K562 (cell line): Measurements from ENCODE around the gene SIRPG. TPM values are rescaled to one million over a fixed set of nuclear protein-coding genes. Genes with fewer than 3 reads are reported as not detected.

Source experiments
- ATAC-seq: fragments of 200-7000 bp; cut with Tn5 transposase; 3 replicates; pipeline ENCODE4 v1.9.1; 2020; ENCODE audit warnings: moderate library complexity
- BruUV-seq: library from RNA; stranded (reverse); fragments of 400-500 nt; replicated peaks from 2 replicates; lab custom pipeline; 2021; lab: Mats Ljungman, UMichigan
- CTCF ChIA-PET: fragments of 300-600 bp; formaldehyde crosslinking; extraction: SDS; loops from one replicate; lab custom pipeline; 2021; ENCODE audit warnings: low intra/inter-chr PET ratio; lab: Yijun Ruan, JAX
- POLR2A ChIA-PET: fragments of 300-600, 350-650 bp; sonication (Branson Sonifier 250); formaldehyde crosslinking; extraction: SDS; loops from one replicate; lab custom pipeline; 2021; ENCODE audit warnings: antibody characterized with exemption, inconsistent platforms; lab: Yijun Ruan, JAX
- DNase-seq, 4 experiments: peaks; one replicate each; pipeline versions ENCODE4 v3.0.0 to v3.0.0-alpha.2; 2011 to 2018; ENCODE audit warnings: low spot score in 3 of 4, mixed read lengths in 3 of 4; ENCODE audit errors: extremely low read depth in 1 of 4
- FAIRE-seq: peaks from 2 replicates; lab custom pipeline; 2011; peaks lifted over from hg19 to GRCh38; lab: Jason Lieb, UNC
- H2AFZ ChIP-seq: 2 replicates; pipeline ENCODE4 v1.6.0; 2011; ENCODE audit warnings: low read depth, low read length, control low read depth, inconsistent platforms
- H3K27ac ChIP-seq: fragments of 200-600 bp; 3 replicates; pipeline ENCODE4 v1.8.0; 2011; ENCODE audit warnings: low read depth, mild to moderate bottlenecking, control low read depth, inconsistent platforms, low read length, moderate library complexity, mixed read lengths; ENCODE audit errors: extremely low read depth
- H3K27me3 ChIP-seq, 2 experiments: fragments of 300-600 bp in 1 of 2; 2 replicates in 1 of 2; 3 replicates in 1 of 2; pipeline versions ENCODE4 v1.6.0 to v1.8.0; 2011; ENCODE audit warnings: inconsistent platforms in 2 of 2, low read length in 2 of 2, mild to moderate bottlenecking in 1 of 2, mixed read lengths in 1 of 2, moderate library complexity in 1 of 2; ENCODE audit not compliant: control insufficient read depth in 2 of 2, insufficient read depth in 2 of 2
- H3K36me3 ChIP-seq: fragments of 300-600 bp; 3 replicates; pipeline ENCODE4 v1.8.0; 2011; ENCODE audit warnings: mild to moderate bottlenecking, low read length, inconsistent platforms; ENCODE audit not compliant: control insufficient read depth, insufficient read depth
- H3K4me1 ChIP-seq, 2 experiments: fragments of 200-600 bp in 1 of 2; replicated peaks in 1 of 2; 2 replicates in 1 of 2; 3 replicates in 1 of 2; pipeline versions ENCODE4 v1.5.1 to v1.8.0; 2011; ENCODE audit warnings: inconsistent platforms in 2 of 2, low read length in 2 of 2, mild to moderate bottlenecking in 1 of 2, mixed read lengths in 1 of 2, moderate library complexity in 1 of 2; ENCODE audit not compliant: control insufficient read depth in 2 of 2, insufficient read depth in 2 of 2
- H3K4me2 ChIP-seq: 2 replicates; pipeline ENCODE4 v1.6.1; 2011; ENCODE audit warnings: low read length, control low read depth, inconsistent platforms, mixed read lengths; ENCODE audit not compliant: insufficient read depth
- H3K4me3 ChIP-seq: fragments of 200-600 bp; sonication (generic), shearing (Covaris generic); 2 replicates; pipeline ENCODE4 v1.5.1; 2016; ENCODE audit warnings: control low read depth, inconsistent platforms
- H3K79me2 ChIP-seq: fragments of 200-600 bp; 3 replicates; pipeline ENCODE4 v1.8.0; 2011; ENCODE audit warnings: low read length, inconsistent platforms; ENCODE audit not compliant: control insufficient read depth, insufficient read depth
- H3K9ac ChIP-seq, 2 experiments: 2 replicates each; pipeline versions ENCODE4 v1.6.0 to v1.6.1; 2011; ENCODE audit warnings: low read depth in 2 of 2, low read length in 2 of 2, control low read depth in 1 of 2, inconsistent platforms in 1 of 2, mild to moderate bottlenecking in 1 of 2, mixed read lengths in 1 of 2; ENCODE audit not compliant: insufficient read depth in 1 of 2
- H3K9me1 ChIP-seq: one replicate; pipeline ENCODE4 v1.6.0; 2011; ENCODE audit warnings: inconsistent platforms, mild to moderate bottlenecking, low read length, moderate library complexity; ENCODE audit not compliant: control insufficient read depth, insufficient read depth
- H3K9me3 ChIP-seq: replicated peaks from 2 replicates; pipeline ENCODE4 v1.5.1; 2011; ENCODE audit warnings: low read depth, low read length, inconsistent platforms; ENCODE audit not compliant: control insufficient read depth, insufficient read depth
- H4K20me1 ChIP-seq: replicated peaks from 2 replicates; pipeline ENCODE4 v1.6.1; 2011; ENCODE audit warnings: low read length, inconsistent platforms, mixed read lengths; ENCODE audit not compliant: control insufficient read depth, insufficient read depth
- CBFA2T2 ChIP-seq: fragments of 450-650 bp; conservative IDR thresholded peaks from 2 replicates; pipeline ENCODE4 v1.6.1; 2017; ENCODE audit warnings: mild to moderate bottlenecking
- E4F1 ChIP-seq: fragments of 250-450 bp; sonication (Bioruptor Pico); IDR thresholded peaks from 2 replicates; pipeline ENCODE4 v1.5.0; 2021; ENCODE audit warnings: mild to moderate bottlenecking, borderline replicate concordance
- FOXA1 ChIP-seq: fragments of 450-650 bp; IDR thresholded peaks from 2 replicates; pipeline ENCODE4 v1.6.1; 2016; ENCODE audit warnings: mild to moderate bottlenecking, borderline replicate concordance
- GATAD2A ChIP-seq: fragments of 450-650 bp; IDR thresholded peaks from 2 replicates; pipeline ENCODE4 v1.6.1; 2017
- HDGF ChIP-seq: fragments of 450-650 bp; IDR thresholded peaks from 2 replicates; pipeline ENCODE4 v1.6.1; 2016
- HMBOX1 ChIP-seq: sonication (generic); IDR thresholded peaks from 2 replicates; pipeline ENCODE4 v1.6.1; 2016
- ILK ChIP-seq: fragments of 450-650 bp; IDR thresholded peaks from 2 replicates; pipeline ENCODE4 v1.6.1; 2016; ENCODE audit warnings: missing genetic modification characterization, low read depth, mild to moderate bottlenecking, missing compliant biosample characterization, moderate library complexity, borderline replicate concordance
- MAZ ChIP-seq, 2 experiments: fragments of 450-650 bp in 1 of 2; sonication (generic) in 1 of 2; formaldehyde crosslinking; IDR thresholded peaks in 1 of 2; conservative IDR thresholded peaks in 1 of 2; 2 replicates each; pipeline versions ENCODE4 v1.4.0 to v1.5.0; 2020; ENCODE audit warnings: mild to moderate bottlenecking in 1 of 2, missing genetic modification reagents in 1 of 2
- MCM2 ChIP-seq: fragments of 450-650 bp; IDR thresholded peaks from 2 replicates; pipeline ENCODE4 v1.6.1; 2017; ENCODE audit warnings: low read depth, mild to moderate bottlenecking
- MEF2D ChIP-seq: conservative IDR thresholded peaks from 2 replicates; pipeline ENCODE4 v1.6.1; 2016; ENCODE audit warnings: low read depth, missing genetic modification characterization, missing compliant biosample characterization
- MYNN ChIP-seq, 2 experiments: sonication (generic); formaldehyde crosslinking in 1 of 2; IDR thresholded peaks; 2 replicates each; pipeline versions ENCODE4 v1.5.0 to v1.6.1; 2016 to 2020; ENCODE audit warnings: antibody characterized with exemption in 1 of 2, missing genetic modification reagents in 1 of 2
- NR1H2 ChIP-seq: sonication (generic); formaldehyde crosslinking; IDR thresholded peaks from 2 replicates; pipeline ENCODE4 v1.4.0; 2020; ENCODE audit warnings: mild to moderate bottlenecking, missing genetic modification reagents
- POLR2H ChIP-seq: IDR thresholded peaks from 2 replicates; pipeline ENCODE4 v1.6.1; 2016; ENCODE audit warnings: missing genetic modification characterization, low read depth, mild to moderate bottlenecking, control low read depth, missing compliant biosample characterization, moderate library complexity
- TFAM ChIP-seq: fragments of 250-450 bp; sonication (Bioruptor Pico); conservative IDR thresholded peaks from 2 replicates; pipeline ENCODE4 v1.5.0; 2021; ENCODE audit warnings: mild to moderate bottlenecking, moderate library complexity
- TFAP4 ChIP-seq: sonication (generic); formaldehyde crosslinking; IDR thresholded peaks from 2 replicates; pipeline ENCODE4 v1.8.0; 2022; ENCODE audit warnings: missing genetic modification reagents, mild to moderate bottlenecking, moderate library complexity, borderline replicate concordance
- ZNF217 ChIP-seq: sonication (generic); formaldehyde crosslinking; IDR thresholded peaks from 2 replicates; pipeline ENCODE4 v1.8.0; 2022; ENCODE audit warnings: mild to moderate bottlenecking, missing genetic modification reagents
- ZNF551 ChIP-seq: fragments of 250-450 bp; sonication (Bioruptor Pico); IDR thresholded peaks from 2 replicates; pipeline ENCODE4 v1.5.0; 2021; ENCODE audit warnings: mild to moderate bottlenecking, moderate library complexity
- WGBS: fragments of 100-300 bp; shearing (Covaris generic); methylation state at CpG from one replicate; pipeline ENCODE4 v1.1.6; 2016; ENCODE audit warnings: low coverage, mixed read lengths; ENCODE audit not compliant: insufficient coverage; ENCODE audit errors: missing lambda C conversion rate; 5-methylcytosine and 5-hydroxymethylcytosine counted together
- in situ Hi-C: fragments of 300-500 bp; cut with MboI; formaldehyde crosslinking; loops from 4 replicates; pipeline ENCODE4 v1.15.0; 2018; ENCODE audit warnings: inconsistent platforms, mixed read lengths
- intact Hi-C: fragments of 100-400 bp; cut with micrococcal nuclease; formaldehyde crosslinking; loops from 2 replicates; pipeline ENCODE4 v1.14.2; 2022
- polyA plus RNA-seq, 8 experiments: library from polyadenylated mRNA; depleted of rRNA in 4 of 8; stranded (reverse) in 5 of 8; unstranded in 3 of 8; fragments of >200 nt; fragmentation: Nextera tagmentation in 2 of 8; fragmentation: Illumina TruSeq in 1 of 8; extraction: Ambion mirVana in 2 of 8; extraction: Trizol in 1 of 8; gene quantifications; 2 replicates each; pipeline versions ENCODE4 v1.2.1 to v1.2.3, GENCODE V29; 2011 to 2014; ENCODE audit warnings: inconsistent platforms in 1 of 8, missing spikeins in 1 of 8
- total RNA-seq, 7 experiments: library from RNA; depleted of rRNA in 6 of 7; stranded (reverse); fragments of >200 nt in 6 of 7; fragmentation: Illumina TruSeq in 2 of 7; extraction: Trizol in 2 of 7; gene quantifications; 2 replicates each; pipeline versions ENCODE4 v1.2.1 to v1.2.3, GENCODE V29; 2011 to 2021; ENCODE audit warnings: low replicate concordance in 1 of 7

Gene SIRPG
- total and polyA plus RNA-seq, 9 of the 15 experiments (the other 6 are each of a cell fraction or from before 2014, with no cell fraction given), result not detected

DNA sequence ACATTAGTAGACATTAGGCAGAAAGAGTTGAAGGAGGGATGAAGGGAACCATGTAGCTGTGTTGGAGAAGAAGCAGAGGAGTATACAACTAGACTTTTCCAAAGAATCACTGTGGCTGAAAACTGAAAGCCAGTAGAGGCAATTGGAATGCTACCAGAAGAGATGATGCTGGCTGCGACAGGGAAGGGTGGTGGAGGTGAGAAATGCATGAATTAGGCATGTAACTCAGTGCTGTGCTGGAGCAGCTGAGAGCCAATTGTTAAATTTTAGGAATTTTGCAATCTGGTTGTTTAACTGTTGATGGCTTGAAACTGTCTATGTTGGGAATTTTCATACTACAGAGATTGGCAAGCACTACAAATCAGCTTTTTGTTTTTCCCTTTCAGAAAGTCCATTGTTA, 35.8 kb upstream of the SIRPG start:
- ChIA-PET CTCF (no interaction called here), POLR2A (no interaction called here)
- no peak overlapping the region for H3K4me2 ChIP-seq
- no peak overlapping the region for H3K9ac ChIP-seq
- ATAC-seq, result no peak
- 0% methylated on average over 1 of the region's 1 CpG for WGBS
- no peaks in the 10 kb centered on the region for H3K79me2 ChIP-seq
- H3K9me1 ChIP-seq, result no peaks in the 10 kb centered on the region
- H3K4me3 ChIP-seq, result no peak overlapping the region
- BruUV-seq, result no TSS peak
- in situ Hi-C loops, result no loop called here
- no peaks in the 10 kb centered on the region for H3K27me3 ChIP-seq
- no peaks in the 10 kb centered on the region for H3K4me1 ChIP-seq
- FAIRE-seq, result no peak
- intact Hi-C loops, result no loop called here
- H3K9me3 ChIP-seq, result no peaks in the 10 kb centered on the region
- H2AFZ ChIP-seq, result no peak overlapping the region
- no peaks in the 10 kb centered on the region for H4K20me1 ChIP-seq
- no peaks in the 10 kb centered on the region for H3K36me3 ChIP-seq
- H3K27ac ChIP-seq, result no peak overlapping the region
- no peak for TF ChIP-seq ZNF217 (CRISPR knock-in tag)
- TF ChIP-seq MYNN (IDR thresholded peaks at IDR 0.05), result no peak
- TF ChIP-seq MYNN (CRISPR knock-in tag; IDR thresholded peaks at IDR 0.05), result no peak
- no peak for TF ChIP-seq MEF2D (tag)
- TF ChIP-seq GATAD2A, result no peak
- no peak for TF ChIP-seq HDGF
- no peak for TF ChIP-seq FOXA1
- TF ChIP-seq HMBOX1, result no peak
- TF ChIP-seq ILK (tag), result no peak
- no peak for TF ChIP-seq TFAM (CRISPR knock-in tag)
- no peak for TF ChIP-seq CBFA2T2
- TF ChIP-seq TFAP4, result no peak
- no peak for TF ChIP-seq E4F1
- no peak for TF ChIP-seq MAZ (CRISPR knock-in tag; conservative IDR thresholded peaks at IDR 0.05 in 1 of 2, IDR thresholded peaks at IDR 0.05 in 1 of 2)
- TF ChIP-seq NR1H2 (CRISPR knock-in tag), result no peak
- TF ChIP-seq MCM2, result no peak
- TF ChIP-seq ZNF551 (CRISPR knock-in tag), result no peak
- TF ChIP-seq POLR2H (tag), result no peak
- DNase-seq, result no peak
